OCI-LY1 (cell line): Measurements from ENCODE around the gene SLC9A9.

Experiments
- EZH2 ChIP-seq: fragments of 200-600 bp; sonication (generic), shearing (Covaris generic); IDR thresholded peaks from 2 replicates; pipeline ENCODE4 v1.8.0; 2017; ENCODE audit warnings: borderline replicate concordance, mixed run types, mild to moderate bottlenecking, antibody characterized with exemption, low read length, moderate library complexity, mixed read lengths
- TF ChIP-seq, protein P1 (sequence below): fragments of 200-600 bp; sonication (generic), shearing (Covaris generic); IDR thresholded peaks from 2 replicates; pipeline ENCODE4 v1.5.1; 2017; ENCODE audit warnings: mild to moderate bottlenecking, antibody characterized with exemption, low read length, moderate library complexity, mixed read lengths

DNA sequence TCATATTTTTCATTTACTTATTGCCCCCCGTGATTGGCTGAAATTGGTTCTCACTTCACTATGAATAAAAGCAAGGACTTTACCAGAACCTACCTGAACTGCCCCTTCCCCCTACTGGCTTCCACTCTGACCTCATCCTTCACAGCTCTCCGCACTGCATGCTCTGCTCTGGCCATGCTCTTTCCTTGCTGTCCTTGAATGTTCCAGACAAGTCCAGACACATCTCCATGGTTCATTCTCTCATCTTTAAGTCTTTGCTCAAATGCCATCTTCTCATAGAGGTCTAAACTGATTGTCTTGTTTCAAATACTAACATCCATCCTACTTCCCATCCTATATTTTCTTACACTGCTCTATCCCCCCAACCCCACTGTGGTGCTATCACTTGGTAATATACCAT, 599.3 kb downstream of the SLC9A9 start:
- TF ChIP-seq, protein P1, sequence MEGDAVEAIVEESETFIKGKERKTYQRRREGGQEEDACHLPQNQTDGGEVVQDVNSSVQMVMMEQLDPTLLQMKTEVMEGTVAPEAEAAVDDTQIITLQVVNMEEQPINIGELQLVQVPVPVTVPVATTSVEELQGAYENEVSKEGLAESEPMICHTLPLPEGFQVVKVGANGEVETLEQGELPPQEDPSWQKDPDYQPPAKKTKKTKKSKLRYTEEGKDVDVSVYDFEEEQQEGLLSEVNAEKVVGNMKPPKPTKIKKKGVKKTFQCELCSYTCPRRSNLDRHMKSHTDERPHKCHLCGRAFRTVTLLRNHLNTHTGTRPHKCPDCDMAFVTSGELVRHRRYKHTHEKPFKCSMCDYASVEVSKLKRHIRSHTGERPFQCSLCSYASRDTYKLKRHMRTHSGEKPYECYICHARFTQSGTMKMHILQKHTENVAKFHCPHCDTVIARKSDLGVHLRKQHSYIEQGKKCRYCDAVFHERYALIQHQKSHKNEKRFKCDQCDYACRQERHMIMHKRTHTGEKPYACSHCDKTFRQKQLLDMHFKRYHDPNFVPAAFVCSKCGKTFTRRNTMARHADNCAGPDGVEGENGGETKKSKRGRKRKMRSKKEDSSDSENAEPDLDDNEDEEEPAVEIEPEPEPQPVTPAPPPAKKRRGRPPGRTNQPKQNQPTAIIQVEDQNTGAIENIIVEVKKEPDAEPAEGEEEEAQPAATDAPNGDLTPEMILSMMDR, result no peak
- no peak for TF ChIP-seq EZH2
